GM18498 (cell line): ENCODE results near the gene RFFL.
A peak's percentile ranks its signal among the peaks of the same experiment; 100 is the strongest.
"Not testable (repeated sequence)": the region's sequence is repeated elsewhere in the genome, so short reads cannot be mapped to it uniquely, and the experiment has no call there.

Source experiments
- ATAC-seq: cut with Tn5 transposase; IDR thresholded peaks from one replicate; pipeline ENCODE4 v1.9.1; 2021; ENCODE audit warnings: mild to moderate bottlenecking, moderate library complexity; ENCODE audit not compliant: unreplicated experiment

The RFFL gene

DNA sequence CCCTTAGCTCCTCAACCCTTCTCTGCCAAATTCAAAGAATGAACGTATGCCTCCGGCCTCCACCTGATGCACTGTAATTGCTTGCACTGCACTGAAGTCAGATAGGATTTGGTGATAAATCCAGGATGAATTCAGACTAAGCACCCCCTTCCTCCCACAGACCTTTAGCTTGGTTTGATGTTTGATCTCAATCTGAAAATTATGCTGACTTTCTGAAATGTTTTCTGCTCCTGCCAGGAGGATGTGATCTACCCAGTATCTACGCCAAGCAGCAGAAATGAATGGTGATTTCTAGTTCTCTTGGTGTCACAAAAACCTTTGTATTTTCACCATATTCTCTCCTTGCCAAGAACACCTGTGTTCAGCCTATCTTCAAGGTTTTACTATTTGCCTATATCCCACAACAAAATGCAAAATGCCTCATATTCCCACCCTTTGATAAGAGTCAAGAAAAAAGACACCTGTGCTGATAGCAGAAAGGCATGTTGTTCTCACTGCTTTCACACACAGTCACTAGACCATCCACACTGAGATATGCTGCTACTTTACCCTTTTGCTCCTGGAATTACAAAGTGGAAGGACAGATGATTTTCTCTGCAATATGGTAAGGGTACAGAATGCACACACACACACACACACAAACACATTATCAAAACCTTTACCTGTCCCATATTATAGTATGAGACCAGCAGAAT is 14.7 kb downstream of the RFFL start:
- no peak for ATAC-seq

DNA sequence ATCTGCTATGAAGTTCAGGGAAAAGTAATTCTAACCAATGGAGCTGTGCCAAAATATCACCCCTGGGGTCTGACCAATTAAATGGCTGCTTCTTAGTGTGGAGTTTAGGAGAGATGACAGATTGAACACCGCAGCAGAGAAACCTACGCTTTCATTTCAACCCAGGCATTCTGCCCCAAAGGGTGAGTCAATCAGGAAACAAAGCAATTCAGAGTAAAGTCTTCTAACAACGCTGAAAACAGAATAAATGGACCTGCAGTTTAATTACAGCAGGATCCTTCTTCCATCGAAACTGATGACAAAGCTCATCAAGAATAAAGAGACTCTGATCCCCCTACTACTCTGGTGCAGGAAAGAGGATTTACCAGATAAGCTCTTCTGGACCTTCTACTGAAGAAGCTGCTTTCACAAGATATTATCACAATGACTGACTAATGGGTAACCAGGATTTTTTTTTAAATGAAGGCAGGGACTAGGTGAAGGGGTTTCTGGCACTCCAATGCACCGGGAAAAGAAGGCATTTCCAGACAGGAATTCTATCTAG is 16.7 kb downstream of the RFFL start:
- peak; percentile 46 for ATAC-seq

DNA sequence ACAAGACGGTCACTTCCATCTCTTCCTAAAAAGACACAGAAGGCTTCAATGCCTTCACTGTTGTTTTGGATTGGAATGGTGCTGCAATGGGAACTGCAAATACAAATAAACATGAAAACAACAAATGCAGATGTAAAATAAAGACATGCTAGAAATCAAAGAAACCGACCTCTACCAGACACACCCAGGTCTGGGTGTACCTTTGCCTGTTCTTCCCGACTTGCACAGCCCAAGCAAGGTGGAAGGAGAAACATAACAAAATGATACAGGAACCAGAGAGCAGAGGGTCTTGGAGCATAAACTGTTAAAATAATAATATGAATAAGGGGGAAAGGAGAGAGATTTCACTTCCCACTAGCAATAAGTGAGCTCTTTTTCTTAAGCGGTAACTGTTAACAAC is 17.3 kb downstream of the RFFL start:
- ATAC-seq: no peak

DNA sequence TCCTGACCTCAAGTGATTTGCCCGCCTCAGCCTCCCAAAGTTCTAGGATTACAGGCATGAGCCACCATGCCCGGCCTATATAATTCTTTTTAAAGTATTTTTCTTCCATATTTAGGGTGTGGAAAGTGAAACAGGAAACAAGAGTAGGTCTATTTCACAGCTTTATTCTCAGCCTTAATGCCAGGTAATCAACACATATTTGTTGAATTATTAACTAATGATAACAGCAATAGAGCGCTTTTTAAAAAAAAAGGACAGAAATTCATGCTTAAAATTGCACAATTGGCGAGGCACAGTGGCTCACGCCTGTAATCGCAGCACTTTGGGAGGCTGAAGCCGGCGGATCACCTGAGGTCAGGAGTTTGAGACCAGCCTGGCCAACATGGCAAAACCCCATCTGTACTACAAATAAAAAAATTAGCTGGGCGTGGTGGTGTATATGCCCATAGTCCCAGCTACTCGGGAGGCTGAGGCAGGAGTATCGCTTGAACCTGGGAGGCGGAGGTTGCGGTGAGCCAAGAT is 18.0 kb downstream of the RFFL start:
- not testable (repeated sequence) for ATAC-seq

DNA sequence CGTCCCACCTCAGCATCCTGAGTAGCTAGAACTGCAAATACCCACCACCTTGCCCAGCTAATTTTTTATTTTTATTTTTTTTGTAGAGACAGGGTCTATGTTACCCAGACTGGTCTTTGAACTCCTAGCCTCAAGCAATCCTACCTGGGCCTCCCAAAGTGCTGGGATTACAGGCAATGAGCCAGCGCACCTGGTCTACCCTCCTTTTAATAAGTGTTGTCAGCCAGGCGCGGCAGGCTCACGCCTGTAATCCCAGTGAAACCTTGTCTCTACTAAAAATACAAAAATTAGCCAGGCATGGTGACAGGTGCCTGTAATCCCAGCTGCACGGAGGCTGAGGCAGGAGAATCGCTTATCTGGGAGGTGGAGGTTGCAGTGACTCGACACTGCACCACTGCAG is 19.3 kb downstream of the RFFL start:
- ATAC-seq: no peak

DNA sequence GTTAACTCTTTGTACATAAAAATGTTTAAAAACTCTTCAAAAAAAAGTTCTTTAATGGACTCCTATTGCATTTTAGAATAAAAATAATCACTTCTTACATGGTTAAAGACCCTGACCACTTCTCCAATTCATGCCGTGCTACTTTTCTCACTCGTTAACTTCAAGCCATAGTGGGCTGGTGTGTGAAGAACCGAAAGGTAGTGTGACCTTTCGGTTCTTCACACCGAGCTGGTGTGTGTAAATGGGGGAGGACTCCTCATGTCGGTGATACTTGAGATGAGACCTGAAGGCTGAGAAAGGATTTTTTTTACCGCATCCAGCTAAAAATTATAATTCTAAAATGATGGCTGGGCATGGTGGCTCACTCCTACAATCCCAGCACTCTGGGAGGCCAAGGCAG is 22.1 kb downstream of the RFFL start:
- ATAC-seq: no peak

DNA sequence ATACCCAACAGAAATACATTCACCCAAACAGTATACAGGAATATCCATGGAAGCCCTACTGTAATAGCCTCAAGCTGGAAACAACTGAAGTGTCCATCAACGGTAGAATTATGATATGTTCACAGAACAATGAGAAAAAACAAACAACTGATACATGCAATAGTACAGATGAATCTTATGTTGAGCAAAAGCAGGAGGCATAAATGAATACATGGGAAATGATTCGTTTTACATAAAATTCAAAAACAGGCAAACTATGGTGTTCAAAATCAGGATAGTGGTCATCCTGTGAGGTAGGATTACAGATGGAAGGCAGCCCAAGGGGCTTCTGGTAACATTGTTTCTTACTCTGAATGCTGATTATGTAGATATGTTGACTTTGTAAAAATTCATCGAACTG is 25.1 kb downstream of the RFFL start:
- ATAC-seq: no peak

DNA sequence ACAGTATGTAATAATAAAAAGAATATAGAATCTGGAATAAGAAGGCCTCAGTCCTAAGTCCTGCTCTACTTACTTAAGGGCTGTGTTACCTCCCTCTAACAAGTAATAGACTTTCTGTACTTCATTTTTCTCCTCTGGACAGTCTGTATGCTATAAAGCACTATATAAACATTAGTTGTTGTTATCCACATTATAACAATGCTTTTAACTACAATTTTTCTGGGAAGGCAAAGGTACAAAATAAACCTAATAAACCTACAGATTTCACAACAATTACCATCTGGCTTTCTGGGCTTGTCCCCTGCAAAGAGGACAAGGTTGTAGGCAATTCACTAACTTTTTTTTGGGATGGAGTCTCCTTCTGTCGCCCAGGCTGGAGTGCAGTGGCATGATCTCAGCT is 32.7 kb downstream of the RFFL start:
- no peak for ATAC-seq

DNA sequence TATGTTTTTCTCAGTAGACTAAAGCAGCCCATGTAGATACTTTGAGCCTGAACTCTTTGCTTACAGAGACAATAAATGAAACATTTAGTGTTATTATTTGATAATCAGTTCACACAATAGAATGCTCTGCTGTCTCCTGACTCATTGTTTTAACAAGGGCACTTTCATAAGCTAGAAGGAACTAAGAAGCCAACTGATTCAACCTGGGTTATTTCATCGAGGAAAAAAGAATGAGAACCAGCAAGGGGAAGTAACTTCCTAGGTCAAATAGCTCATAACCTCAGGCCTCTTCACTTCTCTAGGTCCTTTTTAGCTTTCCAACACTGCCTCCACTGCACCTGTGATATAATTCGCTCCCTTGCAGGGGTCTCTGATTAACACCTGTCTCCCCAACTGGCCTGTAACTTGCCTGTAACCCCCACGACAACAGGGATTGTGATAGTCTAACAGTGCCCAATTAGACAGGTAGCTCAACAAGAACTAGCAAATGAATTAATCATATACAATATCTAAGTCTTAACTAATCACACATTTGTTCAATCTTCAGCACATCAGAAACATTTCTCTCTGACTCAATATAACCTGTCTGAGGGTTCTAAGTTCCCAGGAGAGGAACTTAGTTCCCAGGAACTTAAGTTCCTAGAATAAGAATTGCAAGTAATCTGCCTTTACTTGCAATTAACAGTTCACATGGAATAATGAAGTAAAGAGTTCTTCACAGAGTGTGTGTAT is 34.8 kb downstream of the RFFL start:
- no peak for ATAC-seq

DNA sequence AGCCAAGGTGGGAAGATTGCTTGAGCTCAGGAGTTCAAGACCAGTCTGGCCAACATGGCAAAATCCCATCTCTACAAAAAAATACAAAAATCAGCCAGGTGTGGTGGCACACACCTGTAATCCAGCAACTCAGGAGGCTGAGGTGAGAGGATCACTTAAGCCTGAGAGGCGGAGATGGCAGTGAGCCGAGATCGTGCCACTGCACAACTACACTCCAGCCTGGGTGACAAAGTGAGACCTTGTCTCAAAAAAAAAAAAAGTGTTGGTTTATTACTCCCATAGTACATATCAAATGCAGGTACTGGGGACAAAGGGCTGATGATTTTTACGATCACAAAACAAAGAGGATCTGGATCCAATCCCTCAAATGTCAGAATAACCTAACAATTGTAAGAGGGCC is 35.4 kb downstream of the RFFL start:
- ATAC-seq: not testable (repeated sequence)

DNA sequence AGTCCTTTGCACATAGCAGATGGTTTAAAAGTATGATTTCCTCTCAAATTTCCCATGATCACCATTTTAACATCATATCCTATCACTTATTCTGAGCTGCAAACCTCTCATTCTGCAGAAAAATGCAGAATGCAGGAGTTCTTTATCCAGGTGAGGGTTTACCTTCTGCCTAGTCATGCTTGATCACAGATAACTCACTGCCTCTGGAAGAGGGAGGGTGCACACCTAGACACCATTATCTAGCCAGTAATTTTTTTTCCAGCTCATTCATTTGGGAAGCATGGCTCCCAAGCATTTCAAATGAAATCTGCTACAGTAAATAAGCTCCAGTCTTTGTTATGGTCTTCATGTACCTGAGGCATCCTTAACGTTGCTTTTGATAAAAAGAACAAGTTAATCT is 38.0 kb downstream of the RFFL start:
- no peak for ATAC-seq

DNA sequence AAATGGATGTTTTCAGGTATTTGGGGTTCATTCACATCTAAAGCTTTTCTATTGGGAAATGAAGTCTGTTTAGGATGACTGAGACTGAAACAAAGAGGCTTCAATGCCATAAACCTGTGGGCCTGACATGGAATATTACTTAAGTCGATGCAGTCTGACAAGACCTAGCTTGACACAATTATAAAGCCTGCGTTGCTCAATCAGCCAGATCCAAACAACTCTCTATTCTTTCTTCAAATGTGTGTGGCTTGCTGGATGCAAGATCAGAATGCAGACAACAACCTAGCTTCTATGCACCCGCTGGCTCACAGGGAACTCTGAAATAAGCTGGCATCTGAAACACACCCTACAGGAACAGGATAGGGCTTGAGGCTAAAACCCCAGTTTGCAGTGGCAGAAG is 40.0 kb downstream of the RFFL start:
- no peak for ATAC-seq

DNA sequence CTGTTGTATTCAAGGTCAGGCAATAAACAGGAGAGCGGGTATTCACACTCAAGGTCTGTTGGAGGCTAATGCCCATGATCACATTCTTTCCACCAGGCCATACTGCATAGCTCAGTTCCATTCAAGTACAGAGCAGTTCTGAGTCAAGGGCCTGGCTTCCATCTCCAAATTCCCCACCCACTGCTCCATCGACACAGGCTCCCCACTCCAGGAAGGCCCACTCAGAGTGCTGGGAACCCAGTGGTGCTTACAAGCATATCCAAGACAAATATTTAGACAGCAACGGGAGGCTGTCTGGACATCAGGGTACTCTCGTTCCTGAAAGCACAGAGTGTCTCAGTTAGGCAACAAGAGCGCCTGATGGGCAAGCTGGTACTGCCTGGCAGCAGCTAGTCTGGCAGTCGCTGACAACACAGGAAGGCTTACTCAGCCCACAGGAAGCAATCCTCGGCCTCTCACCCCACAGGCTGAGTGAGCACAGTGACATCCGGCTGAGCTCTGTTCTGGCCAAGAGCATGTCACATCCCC is 40.9 kb downstream of the RFFL start:
- ATAC-seq: peak; percentile 88

DNA sequence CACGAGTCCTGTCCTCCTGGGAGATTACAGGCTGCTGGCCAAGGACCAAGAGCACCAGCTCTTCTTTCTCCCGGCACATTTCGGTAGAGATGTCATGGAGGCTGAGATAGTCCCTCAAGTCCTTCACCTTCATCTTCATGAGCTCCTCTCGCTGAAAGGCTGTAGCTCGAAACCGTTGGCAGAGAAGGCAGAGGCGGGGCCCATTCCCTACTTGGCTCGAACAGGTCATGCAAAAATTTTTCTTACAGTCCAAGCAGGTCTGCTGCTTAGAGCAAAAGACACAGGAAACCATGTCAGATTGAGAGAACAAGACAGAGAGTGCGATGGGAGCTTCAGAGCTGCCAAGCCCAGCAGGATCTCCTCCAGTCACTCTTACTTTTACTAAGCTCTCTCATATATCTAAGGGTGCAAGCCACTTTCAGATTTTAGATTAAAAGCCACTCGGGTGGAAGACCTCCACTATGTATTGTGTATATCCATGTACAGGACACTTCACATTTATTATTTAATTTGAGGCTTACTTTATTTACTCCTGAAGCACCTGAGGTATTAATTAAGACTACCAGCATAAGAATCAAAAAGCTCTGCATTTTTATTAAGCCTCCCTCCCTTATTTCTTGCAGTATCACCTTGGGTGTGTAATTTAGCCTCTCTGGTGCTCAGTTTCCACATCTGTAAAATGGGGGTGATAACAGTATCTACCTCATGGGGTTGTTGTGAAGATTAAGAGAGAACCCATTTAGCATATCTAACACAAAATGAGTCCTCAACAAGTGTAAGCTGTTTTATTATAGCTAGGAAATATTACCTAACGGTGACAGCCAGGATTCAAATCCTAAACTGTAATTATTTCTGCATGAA is 41.8 kb downstream of the RFFL start:
- ATAC-seq: no peak

DNA sequence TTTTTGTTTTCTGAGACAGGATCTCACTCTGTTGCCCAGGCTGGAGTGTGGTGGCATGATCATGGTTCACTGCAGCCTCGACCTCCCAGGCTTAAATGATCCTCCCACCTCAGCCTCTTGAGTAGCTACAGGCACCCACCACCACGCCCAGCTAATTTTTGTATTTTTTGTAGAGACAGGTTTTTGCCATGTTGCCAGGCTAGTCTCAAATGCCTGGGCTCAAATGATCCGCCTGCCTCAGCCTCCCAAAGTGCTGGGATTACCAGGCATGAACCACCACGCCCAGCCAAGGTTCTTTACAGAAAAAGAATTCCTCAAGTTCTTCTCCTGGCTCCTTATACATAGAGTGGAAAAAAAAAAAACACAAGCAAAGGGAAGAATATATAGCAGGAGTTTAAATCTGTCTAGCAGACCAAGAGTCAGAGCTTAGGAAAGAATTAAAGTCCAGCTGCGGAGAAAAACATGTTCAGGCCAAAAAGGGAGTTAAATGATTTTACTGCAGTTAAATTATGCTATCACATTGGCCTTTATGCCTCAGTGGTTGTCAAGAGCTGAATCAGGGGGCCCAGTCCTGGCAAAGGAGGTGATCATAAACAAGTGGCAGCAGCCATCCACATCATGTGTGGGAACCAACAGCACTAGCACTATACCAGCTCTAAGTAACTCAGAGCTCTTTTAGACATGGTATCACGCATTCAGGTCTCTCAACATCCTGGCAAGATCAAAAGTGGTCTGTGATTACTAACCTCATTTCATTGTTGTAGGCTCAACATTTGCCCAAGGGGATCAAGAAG is 43.9 kb downstream of the RFFL start:
- ATAC-seq: no peak

DNA sequence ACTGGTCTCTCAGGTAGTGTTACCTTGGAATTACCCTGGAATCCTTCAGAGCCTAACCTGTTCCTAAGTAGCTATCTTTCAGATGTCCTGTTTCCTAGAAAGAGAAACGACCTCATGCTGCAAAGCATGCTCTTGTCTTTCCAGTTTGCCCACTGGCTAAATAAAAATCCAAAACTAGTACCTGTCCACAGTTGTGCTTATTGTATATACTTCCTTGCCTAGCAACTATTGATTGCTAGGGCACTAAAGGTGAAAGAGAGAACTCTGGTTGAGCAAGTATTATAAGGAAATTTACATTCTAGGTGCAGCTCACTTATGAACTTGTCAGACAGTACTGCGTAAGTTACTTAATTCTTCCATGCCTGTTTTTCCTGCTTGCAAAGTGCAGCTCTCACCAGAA is 44.7 kb downstream of the RFFL start:
- ATAC-seq: no peak

DNA sequence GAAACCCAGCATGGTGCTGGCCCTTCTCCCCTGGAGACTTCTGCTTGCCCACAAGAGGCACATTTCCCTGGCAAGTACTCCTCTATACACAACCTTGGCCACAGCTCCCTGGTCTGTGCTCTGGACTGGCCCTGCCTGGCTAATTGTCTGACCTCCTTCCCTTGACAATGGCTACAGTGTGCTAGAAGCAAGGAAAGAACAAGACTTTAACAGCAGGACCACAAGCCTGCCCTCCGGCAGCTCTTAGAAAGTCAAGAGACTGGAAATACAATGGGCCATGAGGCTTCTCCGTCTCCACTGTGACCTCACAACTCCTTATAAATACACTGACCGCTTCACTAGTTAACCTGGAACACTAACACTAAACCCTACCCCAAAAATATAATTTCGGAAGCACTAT is 46.5 kb downstream of the RFFL start:
- ATAC-seq: no peak

DNA sequence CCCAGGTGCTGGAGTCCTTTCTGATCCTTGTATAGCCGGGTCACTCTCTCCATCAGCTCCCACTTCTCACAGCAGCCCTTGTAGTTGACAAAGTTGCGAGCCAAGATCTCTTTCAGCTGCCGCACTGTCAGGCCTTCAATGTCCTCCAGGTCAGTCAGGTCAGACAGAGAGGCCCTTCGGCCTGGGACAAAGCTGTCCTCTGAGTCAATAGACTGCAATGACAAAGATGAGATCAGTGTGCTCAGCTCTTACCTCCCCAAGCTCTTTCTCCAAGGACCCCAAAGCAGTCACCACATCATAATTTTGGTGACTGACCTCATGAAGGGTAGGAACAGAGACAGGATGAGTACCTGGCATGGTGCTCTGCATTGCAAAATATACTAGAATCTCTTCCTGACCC is 47.1 kb downstream of the RFFL start:
- ATAC-seq: no peak

DNA sequence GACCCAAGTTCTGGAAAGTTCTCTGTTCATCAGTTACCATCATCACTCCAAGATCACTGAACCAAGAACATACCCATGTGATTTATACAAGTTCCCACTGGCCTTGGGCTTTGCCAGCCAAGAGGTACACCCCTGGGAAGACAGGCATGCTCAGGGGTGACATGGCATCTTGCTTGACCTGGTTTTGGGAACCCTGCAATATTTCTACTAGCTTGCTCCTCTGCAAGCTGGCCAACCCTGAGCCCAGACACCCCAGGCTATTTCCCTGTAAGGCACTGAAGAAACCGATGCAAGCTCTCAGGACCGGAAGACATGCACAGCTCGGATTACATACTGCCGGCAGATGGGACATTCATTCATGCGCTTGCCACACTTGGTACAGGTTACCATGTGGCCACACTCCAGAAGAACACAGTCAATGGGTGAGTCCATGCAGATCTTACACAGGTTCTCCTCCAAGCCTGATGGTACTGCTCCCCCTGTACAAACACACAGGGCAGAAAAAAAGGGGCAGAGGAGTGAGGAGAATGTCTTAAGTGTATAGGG is 51.8 kb downstream of the RFFL start:
- no peak for ATAC-seq

DNA sequence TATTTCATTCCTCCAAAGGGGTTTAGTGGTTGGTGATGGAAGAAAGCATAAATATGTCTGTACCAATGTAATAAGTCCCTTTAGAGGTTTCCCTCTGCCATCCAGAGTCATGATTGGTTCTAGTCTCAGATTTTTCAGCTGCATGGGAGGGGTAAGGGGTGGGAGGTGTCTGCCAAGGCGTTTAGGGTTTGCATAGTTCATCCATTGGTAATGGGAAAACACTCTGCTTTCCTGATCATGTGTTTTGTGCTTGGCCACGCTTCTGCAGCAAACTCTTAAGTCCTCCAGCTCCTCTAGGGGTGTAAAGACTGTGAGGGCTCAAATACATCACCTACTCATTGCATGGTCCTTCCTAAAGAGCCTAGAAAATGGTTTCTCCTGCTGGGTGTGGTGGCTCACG is 53.4 kb downstream of the RFFL start:
- no peak for ATAC-seq
